GM21423 (cell line): ENCODE results near the gene MB.
"Not testable (repeated sequence)": the region's sequence is repeated elsewhere in the genome, so short reads cannot be mapped to it uniquely, and the experiment has no call there.

Experiments used
- ATAC-seq: cut with Tn5 transposase; IDR thresholded peaks from one replicate; pipeline ENCODE4 v1.9.1; 2021; ENCODE audit warnings: mild to moderate bottlenecking, moderate library complexity; ENCODE audit not compliant: unreplicated experiment

Gene MB

DNA sequence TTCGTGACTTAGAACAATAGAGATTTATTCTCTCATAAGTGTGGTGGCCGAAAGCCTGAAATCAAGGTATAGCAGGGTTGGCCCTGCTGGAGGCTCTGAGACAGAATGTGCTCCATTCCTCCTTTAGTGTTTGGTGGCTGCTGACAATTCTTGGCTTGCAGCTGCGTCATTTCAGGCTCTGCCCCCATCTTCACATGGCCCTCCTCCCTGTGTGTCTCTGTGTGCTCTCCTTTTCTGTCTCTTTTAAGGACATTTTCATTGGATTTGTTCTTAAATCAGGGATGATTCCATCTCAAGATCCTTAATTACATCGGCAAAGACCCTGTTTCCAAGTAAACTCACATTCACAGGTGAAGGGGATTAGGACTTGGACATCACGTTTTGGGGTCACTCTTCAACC, 20.9 kb upstream of the MB start:
- ATAC-seq, result no peak

DNA sequence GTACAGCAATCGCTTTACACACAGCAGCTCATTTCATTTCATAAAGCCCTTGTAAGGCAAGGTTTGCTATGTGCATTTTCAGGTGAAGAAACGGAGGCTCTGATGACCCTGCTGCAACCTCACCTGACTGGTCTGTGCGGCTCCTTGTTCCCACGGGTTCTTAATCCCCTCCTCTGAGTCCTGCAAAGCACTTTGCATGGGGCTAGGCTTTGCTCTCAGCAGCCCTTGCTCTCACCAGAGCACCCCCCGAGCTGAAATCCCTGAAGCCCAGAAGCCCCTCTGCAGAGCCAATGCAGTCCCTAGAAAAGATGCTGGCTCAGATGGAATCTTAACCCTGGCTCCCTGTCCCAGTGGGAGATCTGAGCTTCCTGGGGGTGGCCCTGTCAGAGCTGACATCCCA, 20.1 kb upstream of the MB start:
- ATAC-seq, result no peak

- no peak for ATAC-seq
Observed at GRCh38 chr22:35634943-35635540, 17.9 kb upstream of the MB start.

GRCh38 chr22:35634015-35634414, 16.9 kb upstream of the MB start:
- no peak for ATAC-seq

GRCh38 chr22:35633520-35633919, 16.4 kb upstream of the MB start:
- no peak for ATAC-seq

DNA sequence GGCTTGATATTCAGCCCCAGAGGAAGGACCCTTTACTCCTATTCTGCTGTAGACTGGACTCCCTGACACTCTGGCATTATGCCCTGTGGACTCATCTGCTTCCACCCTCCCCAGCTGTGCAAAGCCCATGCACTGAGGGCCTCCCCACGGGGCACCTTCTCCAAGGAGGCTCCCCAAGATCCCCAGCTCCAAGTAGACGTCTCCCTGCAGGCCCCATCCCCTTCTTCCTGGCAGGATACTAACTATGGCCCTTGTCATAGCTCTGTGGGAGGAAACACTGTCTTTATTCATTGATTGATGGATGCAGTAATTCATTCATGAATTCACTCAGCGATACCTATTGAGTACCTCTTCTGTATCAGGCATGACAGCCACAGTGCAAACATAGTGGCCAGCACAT, 15.8 kb upstream of the MB start:
- no peak for ATAC-seq

- ATAC-seq, result no peak
Observed at GRCh38 chr22:35631597-35631996, 14.5 kb upstream of the MB start.

DNA sequence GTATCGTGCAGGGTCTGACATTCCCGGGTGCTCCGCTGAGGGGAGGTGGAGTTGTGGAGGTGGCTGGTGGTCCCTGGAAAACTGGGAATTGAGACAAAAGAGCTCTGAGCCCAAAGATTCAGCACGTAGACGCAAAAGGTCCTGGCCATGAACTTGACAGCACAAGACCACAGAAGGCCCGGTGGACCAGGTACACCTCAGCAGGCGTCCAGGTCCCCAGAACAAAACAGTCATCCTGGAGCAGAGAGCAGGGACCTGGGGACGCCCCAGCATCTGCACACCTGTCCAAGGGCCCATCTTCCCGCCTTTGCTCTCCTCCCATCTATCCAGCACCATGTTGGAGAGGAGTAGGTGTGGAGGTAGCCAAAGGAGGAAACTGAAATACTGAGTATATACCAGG, 13.8 kb upstream of the MB start:
- ATAC-seq, result no peak

- no peak for ATAC-seq
Observed at GRCh38 chr22:35630387-35630793, 13.3 kb upstream of the MB start.

DNA sequence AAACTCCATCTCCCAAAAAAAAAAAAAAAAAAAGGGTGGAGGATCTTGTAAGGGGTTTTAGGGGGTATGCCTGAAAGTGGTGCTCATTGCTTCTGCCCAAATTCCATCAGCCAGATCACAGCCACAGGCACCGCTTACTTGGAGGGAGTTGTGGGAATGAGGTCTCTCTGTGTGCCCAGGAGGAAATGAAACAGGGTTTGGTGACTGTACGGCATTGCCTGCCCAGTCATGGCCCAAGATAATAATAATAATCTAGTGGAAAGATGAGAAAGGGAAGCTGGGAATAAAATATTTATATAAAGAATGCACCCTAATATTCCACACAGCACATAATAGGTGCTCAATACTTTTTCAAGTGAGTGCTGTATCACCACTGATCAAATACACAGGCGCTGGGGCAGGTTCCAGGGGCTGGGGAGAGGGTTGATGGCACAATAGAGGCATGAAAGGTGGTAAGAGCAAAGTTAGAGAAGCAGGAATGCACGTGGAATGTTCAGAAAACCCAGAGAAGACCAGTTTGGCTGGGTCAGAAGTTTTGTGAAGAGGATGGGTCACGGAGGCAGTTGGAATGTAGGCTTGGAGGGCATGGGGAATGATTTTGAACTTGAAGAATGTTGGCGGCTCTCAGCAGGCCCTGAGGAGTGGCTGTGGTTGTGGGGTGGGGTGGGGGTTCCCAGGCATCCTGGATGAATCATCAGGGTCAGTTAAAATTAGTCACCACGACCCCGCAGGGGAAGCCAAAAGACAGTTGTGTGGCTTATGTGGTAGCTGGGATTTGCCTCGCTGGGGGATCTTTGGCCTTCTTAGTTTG, 12.5 kb upstream of the MB start:
- no peak for ATAC-seq

DNA sequence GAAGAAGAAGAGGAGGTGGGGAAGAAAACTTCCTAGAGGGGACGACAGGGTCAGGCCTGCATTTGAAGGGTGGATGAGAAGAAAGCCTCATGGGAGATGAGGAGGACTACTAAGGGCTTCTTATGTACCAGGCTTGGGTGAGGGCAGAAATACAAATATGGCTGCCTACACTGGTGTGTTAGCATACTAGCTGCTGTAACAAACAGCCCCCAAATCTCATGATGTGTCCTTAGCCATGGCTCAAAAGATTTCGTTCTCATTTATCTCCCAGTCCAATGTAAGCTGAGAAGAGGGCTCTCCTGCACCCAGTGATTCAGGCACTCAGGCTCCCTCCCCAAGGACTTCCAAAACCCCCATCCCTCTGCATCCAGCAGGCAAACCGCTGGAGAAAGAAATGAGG, 11.6 kb upstream of the MB start:
- no peak for ATAC-seq

- no peak for ATAC-seq
Observed at GRCh38 chr22:35627267-35628041, 10.3 kb upstream of the MB start.

DNA sequence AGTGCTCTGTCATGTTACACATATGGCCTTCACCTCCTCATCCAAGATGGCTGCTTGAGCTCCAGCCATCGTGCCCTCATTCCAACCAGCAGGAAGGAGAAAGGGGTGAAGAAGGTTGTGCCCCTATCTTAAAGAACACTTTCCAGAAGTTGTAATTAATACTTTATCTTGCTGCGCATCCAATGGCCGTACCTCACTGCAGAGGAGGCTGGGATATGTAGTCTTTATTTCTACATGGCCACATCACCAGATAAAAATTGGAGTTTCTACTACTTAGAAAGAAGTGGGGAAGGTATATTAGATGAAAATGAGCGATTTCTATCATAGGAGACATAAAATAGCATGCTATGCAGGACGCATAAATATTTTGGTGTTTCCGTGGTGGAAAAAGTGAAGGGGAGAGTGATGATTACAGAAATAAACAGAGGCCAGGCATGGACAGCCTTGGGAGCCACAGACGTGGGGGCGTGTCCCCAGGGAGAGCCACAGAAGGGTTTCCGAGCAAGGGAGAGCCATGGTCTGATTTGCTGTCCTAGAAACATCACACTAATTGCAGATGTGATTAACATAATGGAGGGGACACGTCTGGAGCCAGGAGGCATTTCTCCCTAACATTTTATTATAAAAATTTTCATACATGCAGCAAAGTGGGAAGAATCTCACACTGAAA, 8.8 kb upstream of the MB start:
- ATAC-seq, result no peak

DNA sequence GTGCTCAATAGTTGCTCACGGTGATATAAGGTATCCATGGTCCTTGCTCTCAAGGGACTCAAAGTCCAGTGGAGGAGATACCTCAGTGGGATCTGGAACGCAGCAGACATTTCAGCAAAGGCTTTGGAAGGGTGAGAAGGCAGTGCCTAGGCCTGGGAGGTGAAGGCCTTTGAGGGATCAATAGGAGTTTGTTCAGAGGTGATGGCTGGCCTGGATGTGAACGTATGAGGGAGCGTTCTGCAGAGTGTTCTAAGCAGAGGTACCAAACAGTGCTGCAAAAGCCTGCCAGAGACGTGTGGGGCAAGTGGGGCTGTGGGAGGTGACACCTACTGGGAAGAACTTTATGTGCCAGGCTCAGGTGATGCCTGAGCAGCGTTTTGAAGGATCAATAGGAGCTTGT, 7.4 kb upstream of the MB start:
- no peak for ATAC-seq

- not testable (repeated sequence) for ATAC-seq
Observed at GRCh38 chr22:35623885-35624284, 6.8 kb upstream of the MB start.

DNA sequence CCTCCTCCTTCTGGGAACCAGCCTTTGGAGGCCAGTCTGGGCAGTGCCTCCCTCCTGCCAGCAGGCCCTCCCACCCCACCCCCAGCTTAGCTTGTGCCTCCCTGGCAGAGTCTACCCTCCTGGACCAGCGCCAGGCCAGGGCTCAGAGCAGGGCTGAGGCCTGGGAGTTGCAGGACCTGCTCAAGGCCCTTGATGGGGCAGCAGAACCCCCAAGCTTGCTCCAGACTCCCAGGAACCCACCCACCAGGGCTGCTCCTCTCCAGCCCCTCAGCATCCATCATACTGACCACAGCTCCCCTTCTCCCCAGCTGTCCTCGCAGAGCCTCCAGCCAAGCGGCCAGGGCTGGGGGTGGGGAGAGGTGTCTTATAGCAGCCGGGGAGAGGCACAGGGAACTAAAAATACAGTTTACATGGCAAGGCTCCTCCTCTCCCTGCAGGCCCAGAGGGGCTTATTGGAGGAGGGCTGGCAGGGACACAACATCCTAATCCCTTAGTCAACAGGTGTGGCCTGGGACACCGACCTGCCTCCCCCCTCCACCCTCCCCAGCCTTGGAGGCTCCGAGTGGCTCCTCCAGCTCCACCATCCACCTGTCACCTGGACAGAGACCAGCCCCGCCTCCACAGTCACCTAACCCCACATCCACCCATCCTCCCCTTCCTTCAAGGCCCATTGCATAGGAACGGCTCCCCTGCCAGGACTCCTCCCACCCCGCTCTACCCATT, 5.2 kb upstream of the MB start:
- no peak for ATAC-seq

DNA sequence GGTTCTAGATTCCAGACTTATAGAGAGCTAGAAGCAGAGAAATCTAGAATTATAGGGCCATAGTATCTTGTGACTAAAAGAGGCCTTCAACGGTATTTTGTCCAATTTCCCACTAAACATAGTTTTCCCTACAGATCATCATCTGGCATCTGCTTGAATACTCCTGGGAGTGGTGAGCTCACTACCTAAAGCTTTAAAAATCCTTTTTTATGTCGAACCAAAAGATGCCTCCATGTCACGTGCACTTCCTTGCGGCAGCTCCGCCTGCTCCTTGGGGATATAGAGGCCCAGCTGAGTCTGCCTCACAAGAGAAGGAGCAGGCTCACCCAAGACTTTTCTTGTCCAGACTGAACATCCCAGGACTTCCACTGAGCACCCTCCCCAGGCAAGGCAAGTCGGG, 4.3 kb upstream of the MB start:
- ATAC-seq, result no peak

DNA sequence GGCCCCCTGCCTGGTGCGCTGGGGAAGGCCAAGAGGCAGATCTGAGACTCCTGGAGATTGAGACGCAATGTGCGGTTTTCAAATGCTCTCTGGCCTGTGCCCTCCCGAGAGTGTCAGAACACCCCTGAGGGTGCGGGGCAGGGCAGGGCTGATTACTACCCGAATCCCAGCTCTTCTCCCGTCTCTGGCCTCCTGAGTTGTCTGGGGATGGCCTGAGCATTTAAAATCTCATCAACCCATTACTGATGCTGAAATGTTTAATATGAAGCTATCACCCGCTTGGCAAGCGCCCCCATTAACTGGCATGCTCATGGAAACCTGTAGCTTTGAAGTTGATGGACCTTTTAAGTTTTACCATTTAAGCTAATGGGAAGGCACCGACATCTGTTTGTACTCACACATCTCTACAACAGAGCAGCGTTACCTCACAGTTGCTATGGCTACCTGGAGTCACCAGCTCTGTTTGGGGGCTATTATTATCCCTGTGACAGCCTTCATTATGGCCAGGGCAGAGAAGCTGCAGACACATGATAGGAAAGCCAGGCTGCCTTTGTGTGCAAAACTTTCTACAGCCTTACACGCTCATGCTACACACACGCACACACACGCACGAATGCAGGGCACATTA, 3.6 kb upstream of the MB start:
- ATAC-seq, result no peak

- no peak for ATAC-seq
Observed at GRCh38 chr22:35619336-35620094, 2.4 kb upstream of the MB start.
